Mesendoderm (in vitro differentiated cells): Measurements from ENCODE around the gene CDX2. TPM values are rescaled to one million over a fixed set of nuclear protein-coding genes. Genes with fewer than 3 reads are reported as not detected.

Experiments used
- DNase-seq: peaks from one replicate; pipeline ENCODE4 v3.0.0; 2013
- H2AK5ac ChIP-seq: 2 replicates; pipeline ENCODE4 v1.6.1; 2013; ENCODE audit warnings: low read length, inconsistent platforms
- H2BK120ac ChIP-seq: 2 replicates; pipeline ENCODE4 v1.6.1; 2013; ENCODE audit warnings: low read depth, mild to moderate bottlenecking, low read length, moderate library complexity, mixed read lengths
- H2BK15ac ChIP-seq: replicated peaks from 2 replicates; pipeline ENCODE4 v1.6.1; 2013; ENCODE audit warnings: low read depth, mild to moderate bottlenecking, moderate library complexity
- H2BK5ac ChIP-seq: 2 replicates; pipeline ENCODE4 v1.6.1; 2013; ENCODE audit warnings: low read length, inconsistent platforms
- H3K18ac ChIP-seq: 2 replicates; pipeline ENCODE4 v1.6.1; 2013; ENCODE audit warnings: mild to moderate bottlenecking, low read length, mixed read lengths
- H3K23ac ChIP-seq: one replicate; pipeline ENCODE4 v1.6.1; 2013; ENCODE audit warnings: low read length
- H3K27ac ChIP-seq: 2 replicates; pipeline ENCODE4 v1.5.1; 2013; ENCODE audit warnings: low read depth, mild to moderate bottlenecking, inconsistent platforms, low read length, moderate library complexity
- H3K27me3 ChIP-seq: 2 replicates; pipeline ENCODE4 v1.6.1; 2013; ENCODE audit warnings: low read length, control low read depth, mild to moderate bottlenecking, inconsistent platforms; ENCODE audit not compliant: insufficient read depth, poor library complexity
- H3K36me3 ChIP-seq: 2 replicates; pipeline ENCODE4 v1.6.1; 2013; ENCODE audit warnings: low read length, inconsistent platforms; ENCODE audit not compliant: control insufficient read depth, insufficient read depth
- H3K4ac ChIP-seq: one replicate; pipeline ENCODE4 v1.6.1; 2013; ENCODE audit warnings: low read depth, mild to moderate bottlenecking, low read length, moderate library complexity
- H3K4me1 ChIP-seq: 2 replicates; pipeline ENCODE4 v1.6.1; 2013; ENCODE audit warnings: low read depth, low read length, inconsistent platforms; ENCODE audit not compliant: control insufficient read depth
- H3K4me2 ChIP-seq: 2 replicates; pipeline ENCODE4 v1.6.1; 2013; ENCODE audit warnings: low read length
- H3K4me3 ChIP-seq: 2 replicates; pipeline ENCODE4 v1.5.1; 2013; ENCODE audit warnings: mild to moderate bottlenecking, low read length
- H3K56ac ChIP-seq: one replicate; pipeline ENCODE4 v1.6.1; 2013; ENCODE audit warnings: low read length
- H3K79me1 ChIP-seq: 2 replicates; pipeline ENCODE4 v1.6.1; 2013; ENCODE audit warnings: low read length, inconsistent platforms
- H3K79me2 ChIP-seq: 2 replicates; pipeline ENCODE4 v1.6.1; 2013; ENCODE audit warnings: mild to moderate bottlenecking, low read length; ENCODE audit not compliant: control insufficient read depth, insufficient read depth
- H3K9ac ChIP-seq: 2 replicates; pipeline ENCODE4 v1.6.1; 2013; ENCODE audit warnings: low read length, inconsistent platforms
- H4K5ac ChIP-seq: one replicate; pipeline ENCODE4 v1.6.1; 2013; ENCODE audit warnings: low read length
- H4K8ac ChIP-seq: one replicate; pipeline ENCODE4 v1.6.1; 2013; ENCODE audit warnings: low read depth, mild to moderate bottlenecking, control low read depth, low read length, moderate library complexity
- WGBS: extraction: QIAGEN DNeasy Blood & Tissue Kit; methylation state at CpG from one replicate; pipeline ENCODE4 v1.1.7; 2013; ENCODE audit warnings: low lambda C conversion rate, missing lambda C conversion rate; ENCODE audit not compliant: insufficient coverage; ENCODE audit errors: extremely low coverage; 5-methylcytosine and 5-hydroxymethylcytosine counted together
- small RNA-seq: library from polyadenylated mRNA; stranded (forward); fragments of <200 nt; extraction: miRNeasy Mini kit (QIAGEN cat#:217004); gene quantifications from one replicate; pipeline ENCODE3, GENCODE V24; 2013; ENCODE audit not compliant: insufficient read depth

Gene CDX2

DNA sequence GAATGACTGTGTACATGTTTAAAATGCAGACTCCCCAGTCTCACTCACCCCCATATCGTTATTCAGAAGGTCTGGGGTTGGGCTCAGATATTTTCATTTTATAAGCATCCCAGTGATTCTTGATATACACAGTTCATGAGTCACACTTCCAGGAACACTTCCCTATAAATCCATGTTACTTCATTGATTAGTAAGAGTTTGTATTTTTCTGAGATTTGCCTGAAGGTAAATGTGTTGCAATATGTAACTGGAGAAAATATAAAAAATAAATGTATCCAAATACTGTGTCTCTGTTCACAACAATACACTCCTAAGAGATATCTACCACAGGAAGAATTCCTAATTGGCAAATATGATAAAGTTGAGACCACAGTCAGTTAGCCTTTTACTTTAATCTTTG is 56.0 kb downstream of the CDX2 start:
- Histone ChIP-seq H3K79me2 (no peaks in the 10 kb centered on the region), H3K56ac (no peak overlapping the region), H3K4me3 (no peak overlapping the region), H3K27ac (no peak overlapping the region), H3K4me2 (no peak overlapping the region), H2BK120ac (no peak overlapping the region), H3K4ac (no peak overlapping the region), H2AK5ac (no peak overlapping the region), H4K5ac (no peak overlapping the region), H3K18ac (no peak overlapping the region), H4K8ac (no peak overlapping the region), H3K36me3 (no peaks in the 10 kb centered on the region), H2BK5ac (no peak overlapping the region), H3K4me1 (no peaks in the 10 kb centered on the region), H3K23ac (no peak overlapping the region), H3K27me3 (peaks cover 30% of the 10 kb centered on the region), H3K9ac (no peak overlapping the region), H2BK15ac (no peak overlapping the region), H3K79me1 (no peaks in the 10 kb centered on the region)
- DNase-seq, result no peak
- WGBS, result no CpG with 5 or more reads among the region's 1 CpG

DNA sequence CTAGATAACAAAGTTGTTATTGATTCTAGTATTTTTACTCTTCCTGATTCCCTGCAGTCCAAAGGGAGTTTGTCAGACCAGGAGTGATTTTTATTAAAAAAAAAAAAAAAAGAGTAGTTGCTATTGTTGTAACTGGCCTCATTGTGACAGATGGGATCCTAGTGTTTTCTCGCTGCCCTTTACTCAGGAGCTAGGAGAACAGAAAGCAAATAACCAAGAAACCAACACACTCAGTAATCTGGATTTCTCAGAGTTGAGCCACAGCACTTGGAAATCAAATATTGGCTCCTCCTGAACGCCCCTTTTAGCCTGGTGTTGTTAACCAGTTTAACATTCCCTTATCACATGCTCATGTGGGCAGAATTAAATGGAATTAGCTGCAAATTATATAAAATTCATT is 57.6 kb downstream of the CDX2 start:
- DNase-seq, result no peak
- no peak overlapping the region for H3K4me2 ChIP-seq
- H4K8ac ChIP-seq, result no peak overlapping the region
- H3K4me3 ChIP-seq, result no peak overlapping the region
- H3K56ac ChIP-seq, result no peak overlapping the region
- no peaks in the 10 kb centered on the region for H3K79me1 ChIP-seq
- no CpG with 5 or more reads among the region's 2 CpGs for WGBS
- H3K27ac ChIP-seq, result no peak overlapping the region
- no peak overlapping the region for H3K4ac ChIP-seq
- H3K36me3 ChIP-seq, result no peaks in the 10 kb centered on the region
- H3K27me3 ChIP-seq, result peaks cover 15% of the 10 kb centered on the region
- H4K5ac ChIP-seq, result no peak overlapping the region
- H2AK5ac ChIP-seq, result no peak overlapping the region
- H3K18ac ChIP-seq, result no peak overlapping the region
- no peak overlapping the region for H2BK120ac ChIP-seq
- no peaks in the 10 kb centered on the region for H3K79me2 ChIP-seq
- no peak overlapping the region for H2BK15ac ChIP-seq
- no peaks in the 10 kb centered on the region for H3K4me1 ChIP-seq
- no peak overlapping the region for H3K23ac ChIP-seq
- H3K9ac ChIP-seq, result no peak overlapping the region
- no peak overlapping the region for H2BK5ac ChIP-seq

Small RNA genes within 50 kb of the gene (small RNA-seq; reads per million reads assigned to genes)
- gene ATP5F1EP2, result not detected
- gene RN7SL272P, result not detected
